Measurements from ENCODE around the gene RNF168.
"Not testable (repeated sequence)": the region's sequence is repeated elsewhere in the genome, so short reads cannot be mapped to it uniquely, and the experiment has no call there.

Gene RNF168

DNA sequence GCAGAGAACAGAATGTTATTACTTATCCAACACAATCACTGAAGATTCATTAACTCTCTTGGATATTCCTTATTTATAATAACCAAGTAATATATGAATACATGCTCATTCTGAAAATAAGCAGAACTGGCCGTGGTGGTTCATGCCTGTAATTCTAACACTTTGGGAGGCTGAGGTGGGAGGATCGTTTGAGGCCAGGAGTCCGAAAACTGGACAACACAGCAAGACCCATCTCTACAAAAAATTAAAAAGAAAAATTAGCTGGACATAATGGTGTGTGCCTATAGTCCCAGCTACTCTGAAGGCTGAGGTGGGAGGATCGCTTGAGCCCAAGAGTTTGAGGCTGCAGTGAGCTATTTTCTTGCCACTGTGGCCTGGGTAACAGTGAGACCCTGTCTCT lies 25.9 kb downstream of the RNF168 start:
- DNase-seq (ENCODE audit: extremely low spot score, insufficient read length, low read depth) (no peak), FAIRE-seq (no peak)

DNA sequence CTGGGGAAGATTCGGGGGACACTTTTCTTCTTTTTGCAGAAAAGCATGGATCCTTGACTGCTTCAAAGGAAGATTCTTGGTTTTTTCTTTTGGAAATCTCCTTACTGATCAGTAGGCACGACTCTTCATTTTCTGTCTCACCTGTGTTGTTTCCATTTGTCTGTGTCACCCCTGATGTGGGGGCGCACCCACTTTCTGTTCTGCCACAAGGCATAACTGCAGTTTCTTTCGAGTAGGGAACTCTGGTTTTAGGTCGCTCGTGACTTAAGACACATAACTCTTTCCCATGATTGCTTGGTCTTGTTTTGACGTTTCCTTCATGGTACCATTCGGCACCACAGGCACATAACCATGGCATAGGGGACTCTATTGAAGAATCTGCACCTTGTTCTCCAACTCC lies 31.3 kb downstream of the RNF168 start:
- DNase-seq (ENCODE audit: extremely low spot score, insufficient read length, low read depth), result no peak
- FAIRE-seq, result no peak

DNA sequence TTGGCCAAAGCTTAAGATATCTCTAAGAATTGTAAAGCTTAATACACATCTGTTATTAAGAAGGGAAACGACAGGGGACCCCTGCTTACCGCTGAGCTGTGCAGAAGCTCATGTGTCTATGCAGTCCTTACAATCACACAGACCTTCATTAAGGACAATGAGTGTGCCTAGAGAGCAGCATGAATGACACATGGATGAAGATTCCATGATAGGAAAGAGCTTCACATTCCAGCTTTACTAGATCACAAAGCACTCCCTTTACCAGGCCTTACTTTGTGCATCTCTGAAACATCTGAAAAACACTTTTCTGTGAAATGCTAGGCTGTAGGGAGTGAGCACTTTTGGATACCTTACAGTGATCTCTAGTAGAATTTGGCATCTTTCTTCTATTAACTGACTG lies 32.0 kb downstream of the RNF168 start:
- DNase-seq (ENCODE audit: extremely low spot score, insufficient read length, low read depth) (no peak), FAIRE-seq (no peak)

DNA sequence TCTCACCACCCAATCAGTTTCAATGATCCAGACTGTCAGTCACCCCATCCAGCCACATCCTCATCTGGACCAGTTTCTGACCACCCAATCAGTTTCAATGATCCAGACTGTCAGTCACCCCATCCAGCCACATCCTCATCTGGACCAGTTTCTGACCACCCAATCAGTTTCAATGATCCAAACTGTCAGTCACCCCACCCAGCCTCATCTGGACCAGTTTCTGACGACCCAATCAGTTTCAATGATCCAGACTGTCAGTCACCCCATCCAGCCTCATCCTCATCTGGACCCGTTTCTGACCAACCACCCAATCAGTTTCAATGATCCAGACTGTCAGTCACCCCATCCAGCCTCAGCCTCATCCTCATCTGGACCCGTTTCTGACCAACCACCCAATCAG lies 33.4 kb downstream of the RNF168 start:
- DNase-seq (ENCODE audit: extremely low spot score, insufficient read length, low read depth); FAIRE-seq: not testable (repeated sequence)

DNA sequence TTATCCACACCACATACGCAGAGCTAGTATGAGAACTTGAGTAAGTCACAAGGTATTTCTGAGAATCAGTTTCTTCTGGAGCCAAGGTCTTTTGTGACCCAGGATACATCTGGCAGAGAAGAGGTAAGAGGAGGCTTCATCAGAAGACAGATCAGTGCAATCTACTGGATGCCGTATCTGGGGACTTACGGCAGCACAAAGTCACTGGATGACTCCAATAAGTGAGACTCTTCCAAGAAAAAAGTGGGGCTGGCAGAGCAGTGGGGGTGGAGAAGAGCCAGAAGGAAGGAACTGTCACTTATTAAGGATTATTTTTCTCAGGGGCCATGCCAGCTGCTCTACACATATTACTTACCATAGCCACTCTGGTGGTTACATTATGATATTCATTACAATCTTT lies 39.8 kb downstream of the RNF168 start:
- no peak for FAIRE-seq
- no peak for DNase-seq (ENCODE audit: extremely low spot score, insufficient read length, low read depth)

DNA sequence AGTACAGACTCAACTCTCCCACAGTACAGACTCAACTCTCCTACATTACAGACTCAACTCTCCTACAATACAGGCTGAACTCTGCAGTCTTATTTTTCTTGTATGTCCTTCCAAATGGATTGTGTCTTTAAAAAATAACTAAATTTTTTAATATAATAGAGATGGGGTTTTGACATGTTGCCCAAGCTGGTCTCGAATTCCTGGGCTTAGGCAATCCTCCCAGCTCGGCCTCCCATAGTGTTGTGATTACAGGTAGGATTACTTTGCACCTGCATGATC lies 40.2 kb downstream of the RNF168 start:
- FAIRE-seq (no peak), DNase-seq (ENCODE audit: extremely low spot score, insufficient read length, low read depth) (no peak)

DNA sequence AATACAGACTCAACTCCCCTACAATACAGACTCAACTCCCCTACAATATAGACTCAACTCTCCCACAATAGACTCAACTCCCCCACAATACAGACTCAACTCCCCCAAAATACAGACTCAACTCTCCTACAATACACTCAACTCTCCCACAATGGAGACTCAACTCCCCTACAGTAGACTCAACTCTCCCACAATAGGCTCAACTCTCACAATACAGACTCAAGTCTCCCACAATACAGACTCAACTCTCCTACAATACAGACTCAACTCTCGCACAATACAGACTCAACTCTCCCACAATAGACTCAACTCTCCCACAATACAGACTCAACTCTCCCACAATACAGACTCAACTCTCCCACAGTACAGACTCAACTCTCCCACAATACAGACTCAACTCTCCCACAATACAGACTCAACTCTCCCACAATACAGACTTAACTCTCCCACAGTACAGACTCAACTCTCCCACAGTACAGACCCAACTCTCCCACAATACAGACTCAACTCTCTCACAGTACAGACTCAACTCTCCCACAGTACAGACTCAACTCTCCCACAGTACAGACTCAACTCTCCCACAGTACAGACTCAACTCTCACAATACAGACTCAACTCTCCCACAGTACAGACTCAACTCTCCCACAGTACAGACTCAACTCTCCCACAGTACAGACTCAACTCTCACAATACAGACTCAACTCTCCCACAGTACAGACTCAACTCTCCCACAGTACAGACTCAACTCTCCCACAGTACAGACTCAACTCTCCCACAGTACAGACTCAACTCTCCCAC lies 40.7 kb downstream of the RNF168 start:
- not testable (repeated sequence) for FAIRE-seq; DNase-seq (ENCODE audit: extremely low spot score, insufficient read length, low read depth)

DNA sequence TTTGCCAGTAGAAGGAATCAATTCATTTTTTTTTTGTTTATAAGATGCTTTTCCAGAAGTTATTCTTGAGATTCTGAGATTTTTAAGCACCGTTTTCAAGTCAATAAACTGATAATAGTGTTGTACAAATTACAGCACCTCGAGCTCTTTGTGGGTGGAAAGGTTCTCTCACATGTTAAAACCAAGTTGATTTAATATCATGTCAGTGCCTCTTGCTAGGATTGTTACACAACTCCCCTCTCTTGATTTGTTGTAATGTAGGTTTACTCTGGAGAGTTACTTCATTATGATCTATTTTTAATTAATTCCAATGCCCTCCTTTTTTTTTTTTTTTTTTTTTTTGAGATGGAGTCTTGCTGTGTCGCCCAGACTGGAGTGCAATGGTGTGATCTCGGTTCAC lies 45.5 kb downstream of the RNF168 start:
- FAIRE-seq, result no peak
- no peak for DNase-seq (ENCODE audit: extremely low spot score, insufficient read length, low read depth)

DNA sequence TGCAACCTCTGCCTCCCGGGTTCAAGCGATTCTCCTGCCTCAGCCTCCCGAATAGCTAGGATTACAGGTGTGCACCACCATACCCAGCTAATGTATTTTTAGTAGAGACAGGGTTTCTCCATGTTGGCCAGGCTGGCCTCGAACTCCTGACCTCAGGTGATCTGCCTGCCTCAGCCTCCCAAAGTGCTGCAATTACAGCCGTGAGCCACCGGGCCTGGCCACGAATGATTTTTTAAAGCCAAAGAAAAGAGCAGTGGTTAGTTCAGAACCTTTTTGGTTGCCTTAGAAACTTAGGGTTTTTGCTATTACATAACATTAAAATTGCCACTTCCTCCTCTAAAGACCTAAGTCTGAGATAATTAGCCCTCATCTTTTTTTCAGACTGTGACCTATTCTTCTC lies 46.1 kb downstream of the RNF168 start:
- DNase-seq (ENCODE audit: extremely low spot score, insufficient read length, low read depth); FAIRE-seq: not testable (repeated sequence)

DNA sequence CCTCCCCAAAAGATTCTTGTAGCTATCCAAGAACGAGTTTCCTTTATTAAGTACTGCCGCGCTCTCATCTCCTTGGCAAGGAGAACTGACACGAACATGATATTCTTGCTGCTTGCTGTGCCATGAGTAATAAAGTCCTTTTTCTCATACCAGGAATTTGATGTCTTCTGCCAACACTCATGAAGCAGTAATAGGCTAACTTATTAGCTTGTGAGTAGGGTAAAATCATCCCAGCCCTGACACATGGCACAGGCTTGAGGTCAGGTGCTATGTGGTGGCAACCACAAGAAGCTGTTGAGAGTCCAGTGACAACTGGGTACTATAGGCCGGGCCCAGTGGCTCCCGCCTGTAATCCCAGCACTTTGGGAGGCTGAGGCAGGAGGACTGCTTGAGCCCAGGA lies 48.6 kb downstream of the RNF168 start:
- FAIRE-seq (no peak), DNase-seq (ENCODE audit: extremely low spot score, insufficient read length, low read depth) (no peak)

DNA sequence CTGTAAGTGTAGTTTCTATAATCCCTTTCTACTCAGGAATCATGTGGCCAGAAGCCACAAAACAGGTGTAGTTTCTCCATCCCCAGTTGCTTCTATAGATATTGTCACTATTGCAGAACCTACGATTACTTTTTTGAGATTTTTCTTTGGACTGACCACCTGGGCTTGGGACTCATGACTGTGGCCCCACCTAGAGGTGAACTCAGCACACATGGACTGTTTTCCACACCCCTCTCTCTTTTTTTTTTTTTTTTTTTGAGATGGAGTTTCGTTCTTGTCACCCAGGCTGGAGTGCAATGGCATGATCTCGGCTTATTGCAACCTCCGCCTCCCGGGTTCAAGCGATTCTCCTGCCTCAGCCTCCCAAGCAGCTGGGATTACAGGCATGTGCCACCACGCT lies 58.2 kb downstream of the RNF168 start:
- FAIRE-seq; DNase-seq (ENCODE audit: extremely low spot score, insufficient read length, low read depth): not testable (repeated sequence)

DNA sequence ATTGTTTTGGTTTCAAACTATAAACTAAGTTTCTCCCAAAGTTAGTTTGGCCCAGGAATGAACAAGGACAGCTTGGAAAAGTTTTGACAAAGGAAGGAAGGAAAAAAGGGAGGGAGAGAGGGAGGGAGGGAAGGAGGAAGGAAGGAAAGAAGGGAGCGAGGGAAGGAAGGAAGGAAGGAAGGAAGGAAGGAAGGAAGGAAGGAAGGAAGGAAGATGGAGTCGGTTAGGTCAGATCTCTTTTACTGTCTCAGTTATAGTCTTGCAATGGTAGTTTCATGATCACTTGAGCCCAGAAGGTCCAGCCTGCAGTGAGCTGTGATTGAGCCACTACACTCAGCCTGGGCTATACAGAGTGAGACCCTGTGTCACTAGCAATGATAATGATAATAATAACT lies 59.1 kb downstream of the RNF168 start:
- DNase-seq (ENCODE audit: extremely low spot score, insufficient read length, low read depth), result no peak
- no peak for FAIRE-seq

DNA sequence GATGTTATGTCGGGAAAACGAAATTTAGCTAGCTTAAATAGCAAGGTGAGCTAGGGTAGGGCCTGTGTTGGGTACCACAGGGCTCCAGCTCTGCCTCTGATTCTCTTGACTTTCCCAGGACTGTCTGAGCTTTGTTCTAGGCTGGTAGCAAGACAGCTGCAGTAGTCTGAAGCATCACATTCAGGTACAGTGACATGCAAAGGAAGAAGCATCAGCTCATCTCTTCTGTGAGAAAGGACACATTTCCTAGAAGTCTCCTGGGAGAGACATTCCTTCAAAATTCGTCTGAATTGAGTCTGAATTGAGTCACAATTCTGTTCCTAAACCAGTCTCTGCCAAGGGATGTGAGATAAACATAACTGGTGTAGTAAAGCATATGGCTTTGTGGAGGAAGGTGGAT lies 62.9 kb downstream of the RNF168 start:
- DNase-seq (ENCODE audit: extremely low spot score, insufficient read length, low read depth) (no peak), FAIRE-seq (no peak)

DNA sequence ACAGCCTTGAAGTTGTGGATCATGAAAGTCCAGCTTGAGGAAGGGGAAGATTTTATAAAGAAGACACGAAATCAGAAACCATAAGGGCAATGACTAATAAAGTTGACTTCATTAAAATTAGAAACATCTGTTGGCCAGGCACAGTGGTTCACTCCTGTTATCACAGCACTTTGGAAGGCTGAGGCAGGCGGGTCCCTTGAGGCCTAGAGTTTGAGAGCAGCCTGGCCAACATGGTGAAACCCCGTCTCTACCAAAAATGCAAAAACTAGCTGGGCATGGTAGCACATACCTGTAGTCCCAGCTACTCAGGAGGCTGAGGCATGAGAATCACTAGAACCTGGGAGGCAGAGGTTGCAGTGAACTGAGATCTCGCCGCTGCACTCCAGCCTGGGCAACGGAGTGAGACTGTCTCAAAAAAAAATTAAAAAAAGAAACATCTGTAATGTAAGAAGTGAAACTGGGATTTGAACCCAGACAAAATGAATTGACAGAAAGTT lies 63.5 kb downstream of the RNF168 start:
- FAIRE-seq, result peak; percentile 59
- no peak for DNase-seq (ENCODE audit: extremely low spot score, insufficient read length, low read depth)

DNA sequence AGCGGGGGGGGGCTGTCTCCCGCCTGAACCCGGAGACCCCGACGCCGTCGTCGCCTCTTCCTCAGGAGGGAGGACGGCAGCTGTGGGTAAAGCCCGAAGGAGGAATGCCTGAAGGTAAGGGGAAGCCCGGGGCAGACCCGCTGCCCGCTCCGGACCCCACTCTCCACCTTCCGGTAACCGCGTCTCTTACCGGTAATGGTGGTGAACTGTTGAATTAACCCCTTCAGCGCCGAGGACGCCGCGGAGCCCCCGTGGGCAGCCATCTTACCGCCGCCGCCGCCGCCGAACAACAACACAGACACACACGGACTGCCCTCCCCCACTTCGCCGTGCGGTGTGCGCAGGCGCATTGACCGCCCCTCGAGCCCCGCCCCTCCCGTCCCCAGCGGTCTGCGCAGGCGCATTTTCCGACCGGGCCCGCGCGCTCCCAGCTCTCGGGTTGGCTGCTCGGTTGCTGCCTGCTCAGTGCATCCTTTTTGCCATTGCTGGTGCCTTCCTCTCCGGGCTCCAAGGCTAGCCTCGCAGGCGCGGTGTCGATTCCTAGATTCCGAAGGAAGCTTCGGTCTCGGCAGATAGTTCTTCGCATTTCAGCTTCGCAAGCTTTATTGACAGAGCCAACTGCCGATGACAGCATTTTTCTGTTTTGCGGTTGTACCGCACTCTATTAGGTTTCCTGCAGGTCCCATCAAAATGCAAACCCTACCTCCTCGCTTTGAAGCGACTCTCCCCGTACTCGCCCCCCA lies 71.3 kb downstream of the RNF168 start, which contains the start of gene UBXN7:
Gene UBXN7, minus strand, starts transcription at position 291 of the 743 bp plus-strand sequence. Its CDS starts 28 bp downstream, at position 263.
- peak; percentile 96 for DNase-seq (ENCODE audit: extremely low spot score, insufficient read length, low read depth)
- peak; percentile 96 for FAIRE-seq

DNA sequence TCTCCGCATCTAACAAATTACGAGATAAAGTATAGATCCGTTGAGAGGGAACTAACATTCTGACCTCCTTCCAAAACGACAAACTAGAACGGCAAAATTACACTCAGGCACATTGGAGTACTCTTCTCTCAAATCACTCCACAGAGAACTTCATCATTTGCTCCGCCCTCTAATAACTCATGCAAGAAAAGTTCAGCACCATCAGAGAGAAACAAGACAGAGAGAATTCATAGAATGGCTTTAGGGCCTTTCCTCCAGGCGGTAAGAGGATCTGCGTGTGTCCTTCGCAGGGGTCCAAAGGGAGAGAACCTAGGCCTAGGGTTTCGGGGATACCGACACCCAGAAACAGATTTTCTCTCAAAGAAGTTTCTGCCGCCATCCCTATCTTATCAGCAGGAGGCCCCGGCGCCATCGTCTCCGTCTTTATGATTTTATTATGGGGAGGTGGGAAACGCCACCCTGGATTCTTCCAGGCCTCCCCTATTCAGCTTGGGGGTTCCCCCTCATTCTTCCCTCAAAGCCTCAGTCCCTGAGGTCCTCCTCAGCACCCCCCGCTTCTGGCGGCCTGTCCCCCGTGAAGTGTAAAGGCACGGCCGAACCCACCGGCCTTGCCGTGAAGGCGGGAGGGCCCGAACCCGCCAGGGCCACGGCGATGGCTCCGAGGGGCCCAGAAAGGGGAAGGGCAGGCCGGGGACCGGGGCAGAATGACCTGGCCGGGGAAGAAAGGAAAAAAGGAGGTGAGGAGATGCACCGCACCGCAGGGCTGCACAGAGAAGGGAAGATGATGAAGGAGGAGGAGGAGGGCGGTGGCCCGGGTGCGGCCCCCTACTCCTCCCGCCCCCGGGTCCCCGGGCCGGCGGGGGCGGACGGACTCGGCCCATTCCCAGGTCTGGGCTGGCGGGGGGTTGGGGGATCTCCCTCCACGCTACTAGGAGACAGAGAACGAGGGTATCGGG lies 72.1 kb downstream of the RNF168 start:
- FAIRE-seq (peak; percentile 63), DNase-seq (ENCODE audit: extremely low spot score, insufficient read length, low read depth) (peak; percentile 14)

DNA sequence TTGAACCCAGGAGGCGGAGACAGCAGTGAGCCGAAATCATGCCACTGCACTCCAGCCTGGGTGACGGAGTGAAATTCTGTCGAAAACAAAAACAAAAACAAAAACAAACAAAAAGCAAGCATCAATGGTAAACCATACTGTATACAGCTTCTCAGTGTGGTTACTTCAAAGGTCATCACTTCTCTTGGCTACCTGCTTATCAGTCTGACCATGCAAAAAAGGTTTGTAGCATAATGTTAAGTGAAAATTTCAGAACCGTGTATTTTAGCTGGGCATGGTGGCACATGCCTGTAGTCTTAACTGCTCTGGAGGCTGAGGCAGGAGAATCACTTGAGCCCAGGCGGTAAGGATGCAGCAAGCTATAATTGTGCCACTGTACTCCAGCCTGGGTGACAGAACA lies 75.5 kb downstream of the RNF168 start:
- FAIRE-seq (no peak), DNase-seq (ENCODE audit: extremely low spot score, insufficient read length, low read depth) (no peak)

DNA sequence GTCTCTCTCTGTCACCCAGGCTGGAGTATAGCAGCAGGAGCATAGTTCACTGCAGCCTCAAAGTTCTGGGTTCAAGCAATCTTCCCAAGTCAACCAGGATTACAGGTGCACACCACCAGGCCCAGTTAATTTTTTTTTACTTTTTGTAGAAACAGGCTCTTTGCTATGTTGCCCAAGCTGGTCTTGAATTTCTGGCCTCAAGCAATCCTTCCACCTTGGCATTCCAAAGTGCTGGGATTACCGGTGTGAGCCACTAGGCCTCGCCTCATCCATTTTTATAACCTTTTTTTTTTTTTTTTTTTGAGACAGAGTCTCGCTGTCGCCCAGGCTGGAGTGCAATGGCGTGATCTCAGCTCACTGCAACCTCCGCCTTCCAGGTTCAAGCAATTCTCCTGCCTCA lies 79.1 kb downstream of the RNF168 start:
- DNase-seq (ENCODE audit: extremely low spot score, insufficient read length, low read depth); FAIRE-seq: not testable (repeated sequence)

DNA sequence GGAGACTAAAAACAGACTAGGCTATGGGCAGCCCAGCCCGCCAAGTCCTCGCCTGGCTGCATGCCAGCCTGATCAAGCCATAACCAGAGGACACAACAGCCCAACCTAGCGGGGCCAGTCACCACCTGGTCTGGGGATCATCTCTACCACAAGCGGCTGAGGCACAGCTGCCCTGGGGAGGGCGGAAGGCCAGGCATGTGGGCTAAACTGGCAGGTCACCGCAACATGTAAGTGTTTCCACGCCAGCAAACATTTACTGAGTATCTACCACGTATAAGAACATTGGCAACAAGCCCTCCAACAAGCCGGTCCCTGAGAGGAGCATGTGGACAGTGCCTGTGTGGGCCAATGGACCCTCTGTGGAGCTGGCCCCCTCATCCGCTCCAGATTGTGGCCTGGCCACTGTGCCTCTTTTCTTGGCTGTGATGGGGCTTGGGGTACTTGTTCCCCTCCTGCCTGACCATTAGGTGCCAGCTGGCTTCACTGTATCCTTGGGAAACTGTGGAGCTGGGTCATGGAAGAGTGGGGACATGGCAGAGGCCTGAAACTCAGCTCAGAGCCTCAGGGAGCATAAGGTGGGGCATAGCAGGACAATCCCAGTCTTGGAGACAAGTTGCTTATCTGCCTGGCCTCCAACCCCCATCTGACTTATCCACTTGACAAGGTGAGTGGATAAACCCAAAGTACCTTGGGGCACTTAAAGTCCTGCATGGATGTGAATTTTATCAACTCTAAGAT lies 80.4 kb downstream of the RNF168 start:
- FAIRE-seq (no peak), DNase-seq (ENCODE audit: extremely low spot score, insufficient read length, low read depth) (no peak)

DNA sequence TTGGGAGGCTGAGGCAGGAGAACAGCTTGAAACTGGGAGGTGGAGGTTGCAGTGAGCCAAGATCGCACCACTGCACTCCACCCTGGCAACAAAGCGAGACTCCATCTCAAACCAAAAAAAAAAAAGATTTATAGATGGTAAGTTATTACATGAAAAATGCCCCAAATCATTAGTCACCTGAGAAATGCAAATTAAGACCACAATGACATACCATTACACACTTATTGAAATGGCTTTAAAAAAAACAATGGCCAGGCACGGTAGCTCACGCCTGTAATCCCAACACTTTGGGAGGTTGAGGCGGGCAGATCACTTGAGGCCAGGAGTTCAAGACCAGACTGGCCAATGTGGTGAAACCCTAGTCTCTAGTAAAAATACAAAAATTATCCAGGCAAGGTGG lies 81.9 kb downstream of the RNF168 start:
- not testable (repeated sequence) for FAIRE-seq; DNase-seq (ENCODE audit: extremely low spot score, insufficient read length, low read depth)

Measured in GM18507 (cell line).